ENCODE results near the gene KCNJ6.

KCNJ6 gene

GRCh38 chr21:37732927-37733326, 183.3 kb downstream of the KCNJ6 start:
- no peak for ATAC-seq

DNA sequence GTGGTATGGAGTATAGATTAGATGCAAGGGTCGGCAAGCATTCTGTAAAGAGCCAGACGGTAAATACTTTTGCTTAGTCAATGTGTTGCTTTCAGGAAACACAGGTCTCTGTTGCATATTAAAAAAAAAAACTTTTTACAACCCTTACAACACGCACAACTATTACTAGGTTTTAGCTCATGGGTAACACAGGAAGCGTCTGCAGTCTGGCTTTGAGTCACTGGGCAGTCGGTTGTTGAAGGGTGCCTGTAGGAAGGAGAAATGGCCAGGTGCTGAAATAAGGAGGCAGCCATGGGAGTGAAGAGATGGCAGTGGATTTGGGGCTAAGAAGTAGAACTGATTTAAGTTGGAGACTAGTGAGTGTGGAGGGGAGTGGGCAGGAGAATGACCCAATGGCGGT, 192.1 kb downstream of the KCNJ6 start:
- TF ChIP-seq ARNTL (CRISPR knock-in tag; IDR thresholded peaks at IDR 0.05; ENCODE audit: borderline replicate concordance, low read depth) (no peak), CSRNP3 (CRISPR knock-in tag; IDR thresholded peaks at IDR 0.05) (no peak), PPARA (CRISPR knock-in tag; IDR thresholded peaks at IDR 0.05; ENCODE audit: borderline replicate concordance) (no peak), OSR1 (CRISPR knock-in tag; IDR thresholded peaks at IDR 0.05) (no peak), ZC3H10 (CRISPR knock-in tag; IDR thresholded peaks at IDR 0.05) (no peak), PATZ1 (CRISPR knock-in tag; IDR thresholded peaks at IDR 0.05; ENCODE audit: borderline replicate concordance) (no peak), ZFP30 (CRISPR knock-in tag; IDR thresholded peaks at IDR 0.05) (no peak), GLIS3 (CRISPR knock-in tag; IDR thresholded peaks at IDR 0.05) (no peak), ISL1 (CRISPR knock-in tag; IDR thresholded peaks at IDR 0.05) (no peak), TOX (CRISPR knock-in tag; IDR thresholded peaks at IDR 0.05; ENCODE audit: borderline replicate concordance) (no peak), ZFP3 (CRISPR knock-in tag; IDR thresholded peaks at IDR 0.05) (no peak), RARB (CRISPR knock-in tag; IDR thresholded peaks at IDR 0.05) (no peak), TSHZ2 (CRISPR knock-in tag; IDR thresholded peaks at IDR 0.05) (no peak), TCF4 (CRISPR knock-in tag; IDR thresholded peaks at IDR 0.05; ENCODE audit: borderline replicate concordance) (no peak), ZNF70 (CRISPR knock-in tag; IDR thresholded peaks at IDR 0.05) (no peak), BACH2 (CRISPR knock-in tag; IDR thresholded peaks at IDR 0.05; ENCODE audit: borderline replicate concordance) (no peak), ZNF8 (CRISPR knock-in tag; IDR thresholded peaks at IDR 0.05) (no peak), ZNF565 (CRISPR knock-in tag; conservative IDR thresholded peaks at IDR 0.05; ENCODE audit: low read depth) (no peak)
- no peak for ATAC-seq

More at GRCh38 chr21:37732927-37733326, 183.3 kb downstream of the KCNJ6 start:
- TF ChIP-seq POU6F1 (CRISPR knock-in tag; IDR thresholded peaks at IDR 0.05; ENCODE audit: borderline replicate concordance, low read depth), result no peak
- no peak for TF ChIP-seq PPARA (CRISPR knock-in tag; IDR thresholded peaks at IDR 0.05; ENCODE audit: borderline replicate concordance)
- TF ChIP-seq TSHZ2 (CRISPR knock-in tag; IDR thresholded peaks at IDR 0.05), result no peak
- TF ChIP-seq OSR1 (CRISPR knock-in tag; IDR thresholded peaks at IDR 0.05), result no peak
- TF ChIP-seq ZC3H10 (CRISPR knock-in tag; IDR thresholded peaks at IDR 0.05), result no peak
- no peak for TF ChIP-seq RARB (CRISPR knock-in tag; IDR thresholded peaks at IDR 0.05)
- no peak for TF ChIP-seq PATZ1 (CRISPR knock-in tag; IDR thresholded peaks at IDR 0.05; ENCODE audit: borderline replicate concordance)
- TF ChIP-seq ESRRG (CRISPR knock-in tag; IDR thresholded peaks at IDR 0.05), result no peak

All from SK-N-SH treated with all-trans-retinoic acid at 6 μM for 48 hours (cell line).